SK-N-SH (cell line): ENCODE measurements around the gene NSG2. TPM values are rescaled to one million over a fixed set of nuclear protein-coding genes. Genes with fewer than 3 reads are reported as not detected.
A peak's percentile ranks its signal among the peaks of the same experiment; 100 is the strongest.

Experiments used
- CTCF ChIA-PET: fragments of 300-600, 350-600 bp; formaldehyde crosslinking; extraction: SDS; loops from one replicate; lab custom pipeline; 2021; lab: Yijun Ruan, JAX
- POLR2A ChIA-PET: fragments of 350-600 bp; sonication (Branson Sonifier 250); formaldehyde crosslinking; extraction: SDS; loops from one replicate; lab custom pipeline; 2020; ENCODE audit warnings: antibody characterized with exemption, inconsistent platforms; lab: Yijun Ruan, JAX
- DNase-seq: peaks from one replicate; pipeline ENCODE4 v3.0.0; 2012
- H2AFZ ChIP-seq: fragments of 200-600 bp; sonication (generic); 2 replicates; pipeline ENCODE4 v1.8.1; 2016; ENCODE audit warnings: antibody characterized with exemption, mild to moderate bottlenecking, low read depth
- H3F3A ChIP-seq: fragments of 200-600 bp; sonication (generic); replicated peaks from 2 replicates; pipeline ENCODE3; 2016; ENCODE audit warnings: antibody characterized with exemption, mild to moderate bottlenecking; ENCODE audit not compliant: insufficient read depth
- H3K27ac ChIP-seq, 2 experiments: fragments of 200-500 bp in 1 of 2; fragments of 200-600 bp in 1 of 2; sonication (Bioruptor generic) in 1 of 2; sonication (generic), shearing (Covaris generic) in 1 of 2; 2 replicates each; pipeline versions ENCODE4 v1.5.1 to v1.6.1; 2014 to 2016; ENCODE audit warnings: low read depth in 2 of 2, inconsistent platforms in 1 of 2, low read length in 1 of 2, mild to moderate bottlenecking in 1 of 2, mixed read lengths in 1 of 2
- H3K27me3 ChIP-seq: fragments of 200-600 bp; sonication (generic), shearing (Covaris generic); 2 replicates; pipeline ENCODE4 v1.6.1; 2016; ENCODE audit warnings: mixed run types; ENCODE audit not compliant: insufficient read depth
- H3K36me3 ChIP-seq, 2 experiments: fragments of 200-500 bp in 1 of 2; fragments of 200-600 bp in 1 of 2; sonication (Bioruptor generic) in 1 of 2; sonication (generic) in 1 of 2; replicated peaks in 1 of 2; 2 replicates each; pipeline versions ENCODE3 to v1.5.1; 2014 to 2016; ENCODE audit warnings: low read length in 1 of 2, mild to moderate bottlenecking in 1 of 2; ENCODE audit not compliant: insufficient read depth in 2 of 2, control insufficient read depth in 1 of 2
- H3K4me1 ChIP-seq, 2 experiments: fragments of 200-500 bp in 1 of 2; fragments of 200-600 bp in 1 of 2; sonication (Bioruptor generic) in 1 of 2; sonication (generic), shearing (Covaris generic) in 1 of 2; 2 replicates each; pipeline versions ENCODE4 v1.5.1 to v1.6.1; 2014 to 2016; ENCODE audit warnings: low read depth in 1 of 2, low read length in 1 of 2, mixed run types in 1 of 2; ENCODE audit not compliant: insufficient read depth in 2 of 2, control insufficient read depth in 1 of 2
- H3K4me2 ChIP-seq: fragments of 200-600 bp; sonication (generic), shearing (Covaris generic); 2 replicates; pipeline ENCODE4 v1.6.1; 2017; ENCODE audit warnings: mixed run types
- H3K4me3 ChIP-seq, 2 experiments: fragments of 200-500 bp in 1 of 2; fragments of 200-600 bp in 1 of 2; sonication (Bioruptor generic) in 1 of 2; sonication (generic), shearing (Covaris generic) in 1 of 2; 2 replicates each; pipeline versions ENCODE4 v1.5.1 to v1.8.1; 2014 to 2016; ENCODE audit warnings: low read depth in 2 of 2, inconsistent platforms in 1 of 2, low read length in 1 of 2, mild to moderate bottlenecking in 1 of 2, mixed read lengths in 1 of 2, moderate library complexity in 1 of 2
- H3K79me2 ChIP-seq: fragments of 200-600 bp; sonication (generic); 2 replicates; pipeline ENCODE4 v1.8.1; 2017; ENCODE audit warnings: mild to moderate bottlenecking; ENCODE audit not compliant: insufficient read depth
- H3K9ac ChIP-seq: fragments of 200-600 bp; sonication (generic); 2 replicates; pipeline ENCODE4 v1.6.1; 2017; ENCODE audit warnings: mixed run types
- H3K9me2 ChIP-seq: fragments of 200-600 bp; sonication (generic); 2 replicates; pipeline ENCODE4 v1.6.1; 2017; ENCODE audit warnings: mixed run types
- H3K9me3 ChIP-seq: fragments of 200-600 bp; sonication (generic); 2 replicates; pipeline ENCODE4 v1.6.1; 2017; ENCODE audit warnings: mixed run types, mild to moderate bottlenecking, moderate library complexity
- H4K20me1 ChIP-seq: fragments of 200-600 bp; sonication (generic); 2 replicates; pipeline ENCODE4 v1.6.1; 2017; ENCODE audit warnings: mild to moderate bottlenecking, mixed run types; ENCODE audit not compliant: insufficient read depth
- ELF1 ChIP-seq: IDR thresholded peaks from 2 replicates; pipeline ENCODE4 v1.4.0; 2012
- EZH2phosphoT487 ChIP-seq: fragments of 200-600 bp; sonication (generic); IDR thresholded peaks from 2 replicates; pipeline ENCODE4 v1.6.1; 2017; ENCODE audit warnings: low read depth, mixed run types, mild to moderate bottlenecking, antibody characterized with exemption, moderate library complexity, borderline replicate concordance
- GABPA ChIP-seq: IDR thresholded peaks from 2 replicates; pipeline ENCODE4 v1.4.0; 2012; ENCODE audit warnings: low read depth, mild to moderate bottlenecking
- GATA2 ChIP-seq: sonication (generic); formaldehyde crosslinking; IDR thresholded peaks from 2 replicates; pipeline ENCODE4 v1.5.0; 2020; ENCODE audit warnings: mild to moderate bottlenecking, missing genetic modification reagents
- JUND ChIP-seq: IDR thresholded peaks from 2 replicates; pipeline ENCODE4 v1.4.0; 2012
- MEF2A ChIP-seq: IDR thresholded peaks from 2 replicates; pipeline ENCODE4 v1.4.0; 2012; ENCODE audit warnings: low read depth, borderline replicate concordance
- RAD21 ChIP-seq: IDR thresholded peaks from 2 replicates; pipeline ENCODE4 v1.6.1; 2012; ENCODE audit warnings: mild to moderate bottlenecking, low read length
- RCOR1 ChIP-seq: fragments of 150-350 bp; IDR thresholded peaks from 2 replicates; pipeline ENCODE4 v1.6.1; 2017; ENCODE audit warnings: antibody characterized with exemption, low read length
- TAF1 ChIP-seq: IDR thresholded peaks from 2 replicates; pipeline ENCODE4 v1.6.1; 2012; ENCODE audit warnings: low read depth, mild to moderate bottlenecking, low read length, moderate library complexity, borderline replicate concordance
- TCF12 ChIP-seq: IDR thresholded peaks from 2 replicates; pipeline ENCODE4 v1.4.0; 2012
- TEAD4 ChIP-seq: IDR thresholded peaks from 2 replicates; pipeline ENCODE4 v1.4.0; 2012; ENCODE audit warnings: mild to moderate bottlenecking, borderline replicate concordance; ENCODE audit not compliant: insufficient read depth
- WGBS: methylation state at CpG from one replicate; pipeline ENCODE4 v1.1.6; 2017; ENCODE audit warnings: low lambda C conversion rate; 5-methylcytosine and 5-hydroxymethylcytosine counted together
- polyA plus RNA-seq, 3 experiments: library from polyadenylated mRNA; depleted of rRNA; stranded (reverse); fragments of >200 nt; gene quantifications; 2 replicates each; pipeline ENCODE4 v1.2.3, GENCODE V29; 2012
- TF ChIP-seq, protein P1 (sequence below): IDR thresholded peaks from 2 replicates; pipeline ENCODE4 v1.4.0; 2012; ENCODE audit warnings: low read depth, borderline replicate concordance
- TF ChIP-seq, protein P2 (sequence below): IDR thresholded peaks from 2 replicates; pipeline ENCODE4 v1.4.0; 2012; ENCODE audit warnings: low read depth
- TF ChIP-seq, protein P3 (sequence below): IDR thresholded peaks from 2 replicates; pipeline ENCODE4 v1.6.1; 2012; ENCODE audit warnings: mild to moderate bottlenecking, low read depth, low read length, moderate library complexity
- TF ChIP-seq, protein P4 (sequence below): IDR thresholded peaks from 2 replicates; pipeline ENCODE4; 2012

The NSG2 gene
- polyA plus RNA-seq, 1 of the 3 experiments (the other 2 are of a cell fraction), result 4.3 TPM

DNA sequence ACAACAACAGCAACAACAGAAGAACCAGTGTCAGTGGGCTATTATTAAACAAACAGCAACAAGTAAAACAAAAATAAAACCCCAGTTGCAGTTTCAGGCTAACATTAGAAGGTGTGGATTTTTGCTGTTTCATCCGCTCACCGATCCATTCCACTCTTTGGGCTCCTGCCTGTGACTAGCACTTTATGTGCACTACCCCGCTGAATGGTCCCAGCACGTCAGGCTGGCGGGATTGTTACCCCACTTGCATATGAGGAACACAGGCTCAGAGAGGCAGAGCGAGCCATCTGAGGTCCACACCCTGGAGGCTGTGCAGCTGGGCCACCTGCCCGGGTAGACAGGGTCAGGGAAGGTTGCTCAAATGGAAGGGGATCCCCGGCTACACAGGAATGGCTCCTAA is 26.0 kb downstream of the NSG2 start:
- CTCF ChIA-PET, result interaction anchor here (1.0 to 1.5 kb wide), 2 partner anchors 9 to 22 kb away, joined by 3 to 4 read pairs; no protein-coding TSS in a partner anchor
- 56% methylated on average over 8 of the region's 8 CpGs for WGBS
- POLR2A ChIA-PET, result no interaction called here

DNA sequence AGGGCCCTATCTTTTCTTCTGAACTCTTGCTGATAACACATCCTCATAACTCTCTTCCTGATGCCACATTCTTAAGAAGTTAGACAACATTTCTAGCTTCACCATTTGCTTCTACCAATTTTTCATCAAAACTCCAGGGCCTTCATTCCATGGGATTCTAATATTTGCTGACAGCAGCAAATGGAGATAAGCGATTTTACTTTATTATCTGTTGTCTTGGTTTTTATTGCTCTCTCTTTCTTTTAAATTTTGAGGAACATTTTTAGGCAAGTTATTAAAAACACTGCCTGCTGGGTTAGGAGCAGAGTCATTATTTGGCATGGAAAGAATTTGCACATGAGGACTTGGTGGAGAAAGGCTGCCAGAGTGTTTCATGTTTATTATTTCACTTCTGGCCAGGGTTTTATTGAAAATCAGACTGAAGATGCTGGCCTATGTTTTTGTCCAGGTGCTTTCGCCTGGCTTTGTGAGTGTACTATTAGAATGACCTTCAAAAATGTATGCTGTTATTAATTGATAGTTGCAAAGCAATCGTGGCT is 27.7 kb downstream of the NSG2 start:
- H3K27ac ChIP-seq, result peak overlapping the region in 1 of 2 experiments; percentile 25; a peak in 1 of 4 replicates
- DNase-seq, result no peak
- POLR2A ChIA-PET, result no interaction called here

More for the DNA sequence above, 26.0 kb downstream of the NSG2 start:
- no peaks in the 10 kb centered on the region for H3K27me3 ChIP-seq
- H3K9me3 ChIP-seq, result no peaks in the 10 kb centered on the region
- H3K9me2 ChIP-seq, result no peaks in the 10 kb centered on the region
- no peak overlapping the region for H3K4me2 ChIP-seq
- H3K36me3 ChIP-seq, result peaks cover 0 to under 1% of the 10 kb centered on the region in 2 experiments
- no peaks in the 10 kb centered on the region for H3K79me2 ChIP-seq
- H2AFZ ChIP-seq, result no peak overlapping the region
- H3K9ac ChIP-seq, result no peak overlapping the region
- H3F3A ChIP-seq, result no peaks in the 10 kb centered on the region
- no peak overlapping the region for H3K4me3 ChIP-seq
- DNase-seq, result no peak
- H3K27ac ChIP-seq, result no peak overlapping the region
- TF ChIP-seq MEF2A (no peak), GABPA (no peak), GATA2 (CRISPR knock-in tag) (no peak), RCOR1 (no peak), ELF1 (no peak)
- TF ChIP-seq, protein P1, sequence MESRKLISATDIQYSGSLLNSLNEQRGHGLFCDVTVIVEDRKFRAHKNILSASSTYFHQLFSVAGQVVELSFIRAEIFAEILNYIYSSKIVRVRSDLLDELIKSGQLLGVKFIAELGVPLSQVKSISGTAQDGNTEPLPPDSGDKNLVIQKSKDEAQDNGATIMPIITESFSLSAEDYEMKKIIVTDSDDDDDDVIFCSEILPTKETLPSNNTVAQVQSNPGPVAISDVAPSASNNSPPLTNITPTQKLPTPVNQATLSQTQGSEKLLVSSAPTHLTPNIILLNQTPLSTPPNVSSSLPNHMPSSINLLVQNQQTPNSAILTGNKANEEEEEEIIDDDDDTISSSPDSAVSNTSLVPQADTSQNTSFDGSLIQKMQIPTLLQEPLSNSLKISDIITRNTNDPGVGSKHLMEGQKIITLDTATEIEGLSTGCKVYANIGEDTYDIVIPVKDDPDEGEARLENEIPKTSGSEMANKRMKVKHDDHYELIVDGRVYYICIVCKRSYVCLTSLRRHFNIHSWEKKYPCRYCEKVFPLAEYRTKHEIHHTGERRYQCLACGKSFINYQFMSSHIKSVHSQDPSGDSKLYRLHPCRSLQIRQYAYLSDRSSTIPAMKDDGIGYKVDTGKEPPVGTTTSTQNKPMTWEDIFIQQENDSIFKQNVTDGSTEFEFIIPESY, result no peak
- TF ChIP-seq, protein P2, sequence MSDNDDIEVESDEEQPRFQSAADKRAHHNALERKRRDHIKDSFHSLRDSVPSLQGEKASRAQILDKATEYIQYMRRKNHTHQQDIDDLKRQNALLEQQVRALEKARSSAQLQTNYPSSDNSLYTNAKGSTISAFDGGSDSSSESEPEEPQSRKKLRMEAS, result no peak
- TF ChIP-seq, protein P3, sequence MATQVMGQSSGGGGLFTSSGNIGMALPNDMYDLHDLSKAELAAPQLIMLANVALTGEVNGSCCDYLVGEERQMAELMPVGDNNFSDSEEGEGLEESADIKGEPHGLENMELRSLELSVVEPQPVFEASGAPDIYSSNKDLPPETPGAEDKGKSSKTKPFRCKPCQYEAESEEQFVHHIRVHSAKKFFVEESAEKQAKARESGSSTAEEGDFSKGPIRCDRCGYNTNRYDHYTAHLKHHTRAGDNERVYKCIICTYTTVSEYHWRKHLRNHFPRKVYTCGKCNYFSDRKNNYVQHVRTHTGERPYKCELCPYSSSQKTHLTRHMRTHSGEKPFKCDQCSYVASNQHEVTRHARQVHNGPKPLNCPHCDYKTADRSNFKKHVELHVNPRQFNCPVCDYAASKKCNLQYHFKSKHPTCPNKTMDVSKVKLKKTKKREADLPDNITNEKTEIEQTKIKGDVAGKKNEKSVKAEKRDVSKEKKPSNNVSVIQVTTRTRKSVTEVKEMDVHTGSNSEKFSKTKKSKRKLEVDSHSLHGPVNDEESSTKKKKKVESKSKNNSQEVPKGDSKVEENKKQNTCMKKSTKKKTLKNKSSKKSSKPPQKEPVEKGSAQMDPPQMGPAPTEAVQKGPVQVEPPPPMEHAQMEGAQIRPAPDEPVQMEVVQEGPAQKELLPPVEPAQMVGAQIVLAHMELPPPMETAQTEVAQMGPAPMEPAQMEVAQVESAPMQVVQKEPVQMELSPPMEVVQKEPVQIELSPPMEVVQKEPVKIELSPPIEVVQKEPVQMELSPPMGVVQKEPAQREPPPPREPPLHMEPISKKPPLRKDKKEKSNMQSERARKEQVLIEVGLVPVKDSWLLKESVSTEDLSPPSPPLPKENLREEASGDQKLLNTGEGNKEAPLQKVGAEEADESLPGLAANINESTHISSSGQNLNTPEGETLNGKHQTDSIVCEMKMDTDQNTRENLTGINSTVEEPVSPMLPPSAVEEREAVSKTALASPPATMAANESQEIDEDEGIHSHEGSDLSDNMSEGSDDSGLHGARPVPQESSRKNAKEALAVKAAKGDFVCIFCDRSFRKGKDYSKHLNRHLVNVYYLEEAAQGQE, result no peak
- peaks cover 0 to 38% of the 10 kb centered on the region in 2 experiments; a peak in 1 of 4 replicates for H3K4me1 ChIP-seq
- no peaks in the 10 kb centered on the region for H4K20me1 ChIP-seq

More for the DNA sequence above, 27.7 kb downstream of the NSG2 start:
- no peak overlapping the region for H3K9ac ChIP-seq
- TF ChIP-seq, protein P1, result no peak
- TF ChIP-seq EZH2phosphoT487 (no peak), TCF12 (no peak), TEAD4 (no peak), RAD21 (no peak), TAF1 (no peak), JUND (no peak)
- TF ChIP-seq, protein P4, sequence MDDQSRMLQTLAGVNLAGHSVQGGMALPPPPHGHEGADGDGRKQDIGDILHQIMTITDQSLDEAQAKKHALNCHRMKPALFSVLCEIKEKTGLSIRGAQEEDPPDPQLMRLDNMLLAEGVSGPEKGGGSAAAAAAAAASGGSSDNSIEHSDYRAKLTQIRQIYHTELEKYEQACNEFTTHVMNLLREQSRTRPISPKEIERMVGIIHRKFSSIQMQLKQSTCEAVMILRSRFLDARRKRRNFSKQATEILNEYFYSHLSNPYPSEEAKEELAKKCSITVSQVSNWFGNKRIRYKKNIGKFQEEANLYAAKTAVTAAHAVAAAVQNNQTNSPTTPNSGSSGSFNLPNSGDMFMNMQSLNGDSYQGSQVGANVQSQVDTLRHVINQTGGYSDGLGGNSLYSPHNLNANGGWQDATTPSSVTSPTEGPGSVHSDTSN, result no peak
- TF ChIP-seq, all 33 proteins: peak for 0
- CTCF ChIA-PET, result interaction anchor here (0.8 to 2.0 kb wide), 4 partner anchors 8 to 239 kb away, joined by 3 to 7 read pairs (median 4); partner anchors contain the start of gene NSG2
- 42% methylated on average over 3 of the region's 3 CpGs for WGBS
- Histone ChIP-seq H3F3A (no peaks in the 10 kb centered on the region), H3K79me2 (no peaks in the 10 kb centered on the region), H2AFZ (no peak overlapping the region), H3K9me3 (no peaks in the 10 kb centered on the region), H3K4me3 (no peak overlapping the region), H3K36me3 (no peaks in the 10 kb centered on the region), H3K27me3 (no peaks in the 10 kb centered on the region), H4K20me1 (no peaks in the 10 kb centered on the region), H3K4me2 (no peak overlapping the region), H3K9me2 (no peaks in the 10 kb centered on the region), H3K4me1 (peaks cover 0 to 36% of the 10 kb centered on the region in 2 experiments; a peak in 1 of 4 replicates)
